ENCODE measurements around the gene C1QL1.

The C1QL1 gene

DNA sequence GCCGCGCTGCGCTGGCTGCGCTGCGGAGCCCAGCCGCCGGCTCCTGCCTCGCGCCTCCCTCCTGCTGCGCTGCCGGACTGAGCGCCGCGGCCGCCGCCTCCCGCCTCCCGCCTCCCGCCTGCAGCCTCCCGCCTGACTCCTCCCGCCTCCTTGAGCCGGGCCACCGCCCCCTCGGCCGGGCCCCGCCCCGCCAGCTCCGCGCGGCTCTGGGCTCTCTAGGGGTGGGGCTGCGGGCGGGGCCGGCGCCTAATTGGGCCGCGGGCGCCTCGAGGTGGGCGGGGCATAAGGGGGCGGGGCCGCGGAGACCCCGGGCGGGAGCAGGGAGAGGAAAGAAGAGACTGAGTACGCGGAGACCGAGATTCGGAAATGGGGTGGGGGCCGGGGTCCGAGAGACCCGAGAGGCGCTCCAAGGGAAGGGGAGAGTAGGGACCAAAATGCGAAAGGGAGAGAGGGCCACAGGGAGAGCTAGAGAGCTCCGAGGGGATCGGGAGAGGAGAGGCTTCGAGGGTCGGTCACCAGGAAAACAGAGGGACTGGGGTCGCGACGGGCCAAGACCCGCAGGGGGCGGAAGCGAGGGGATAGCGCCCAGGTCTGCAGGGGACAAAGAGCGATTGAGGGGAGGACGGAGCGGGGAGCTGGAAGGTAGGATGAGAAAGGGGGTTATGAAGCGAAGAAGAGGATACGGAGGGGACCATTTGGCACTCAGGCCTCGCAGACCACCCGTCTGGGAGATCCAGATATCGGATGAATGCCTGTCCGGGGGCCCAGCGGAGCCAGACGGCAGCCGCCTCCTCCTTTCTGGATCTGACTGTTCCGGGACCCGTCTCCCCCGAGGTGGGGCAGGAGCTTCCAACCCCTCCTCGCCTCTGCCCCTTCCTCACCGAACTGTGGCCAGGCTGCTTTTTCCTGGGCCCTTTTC lies at the start of gene C1QL1:
Gene C1QL1 (minus strand): TSS at position 79 of the 919 bp plus-strand sequence. CDS start 255 bp downstream, outside the sequence.
- DNase-seq: peak; percentile 94

DNA sequence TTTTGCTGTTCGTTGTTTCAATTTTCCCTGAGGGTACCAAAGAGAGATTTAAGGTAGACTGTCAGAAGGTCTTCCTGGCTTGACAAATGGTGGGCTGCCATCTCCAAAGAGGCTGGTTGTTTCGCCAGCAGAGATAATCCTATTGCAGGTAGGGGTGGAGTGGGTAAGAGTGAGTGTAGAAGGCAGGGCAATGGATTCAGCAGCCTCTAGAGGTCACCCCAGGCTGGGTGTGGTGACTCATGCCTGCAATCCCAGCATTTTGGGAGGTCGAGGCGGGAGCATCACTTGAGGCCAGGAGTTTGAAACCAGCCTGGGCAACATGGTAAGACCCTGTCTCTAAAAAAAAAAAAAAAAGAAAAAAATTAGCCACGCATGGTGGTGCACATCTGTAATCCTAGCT lies 48.7 kb upstream of the C1QL1 start:
- no peak for DNase-seq

DNA sequence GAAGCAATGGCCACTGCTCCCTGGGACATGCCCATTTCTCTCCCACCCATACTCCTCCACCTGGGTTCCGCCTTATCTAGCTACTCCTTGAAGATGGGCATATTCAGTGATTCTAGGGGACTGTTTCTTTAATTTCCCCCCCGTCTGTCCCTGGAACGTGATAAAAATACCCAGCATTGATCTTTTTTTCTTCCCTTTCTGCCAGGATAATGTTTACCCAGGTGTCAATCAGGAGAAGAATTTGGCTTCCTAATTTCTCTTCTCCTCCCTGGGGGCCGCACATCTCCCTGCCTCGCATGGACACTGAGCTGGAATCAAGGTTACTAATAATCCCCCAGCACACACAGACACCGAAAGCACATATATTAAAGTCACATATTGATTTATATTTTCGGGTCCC lies 48.1 kb upstream of the C1QL1 start:
- DNase-seq: no peak

DNA sequence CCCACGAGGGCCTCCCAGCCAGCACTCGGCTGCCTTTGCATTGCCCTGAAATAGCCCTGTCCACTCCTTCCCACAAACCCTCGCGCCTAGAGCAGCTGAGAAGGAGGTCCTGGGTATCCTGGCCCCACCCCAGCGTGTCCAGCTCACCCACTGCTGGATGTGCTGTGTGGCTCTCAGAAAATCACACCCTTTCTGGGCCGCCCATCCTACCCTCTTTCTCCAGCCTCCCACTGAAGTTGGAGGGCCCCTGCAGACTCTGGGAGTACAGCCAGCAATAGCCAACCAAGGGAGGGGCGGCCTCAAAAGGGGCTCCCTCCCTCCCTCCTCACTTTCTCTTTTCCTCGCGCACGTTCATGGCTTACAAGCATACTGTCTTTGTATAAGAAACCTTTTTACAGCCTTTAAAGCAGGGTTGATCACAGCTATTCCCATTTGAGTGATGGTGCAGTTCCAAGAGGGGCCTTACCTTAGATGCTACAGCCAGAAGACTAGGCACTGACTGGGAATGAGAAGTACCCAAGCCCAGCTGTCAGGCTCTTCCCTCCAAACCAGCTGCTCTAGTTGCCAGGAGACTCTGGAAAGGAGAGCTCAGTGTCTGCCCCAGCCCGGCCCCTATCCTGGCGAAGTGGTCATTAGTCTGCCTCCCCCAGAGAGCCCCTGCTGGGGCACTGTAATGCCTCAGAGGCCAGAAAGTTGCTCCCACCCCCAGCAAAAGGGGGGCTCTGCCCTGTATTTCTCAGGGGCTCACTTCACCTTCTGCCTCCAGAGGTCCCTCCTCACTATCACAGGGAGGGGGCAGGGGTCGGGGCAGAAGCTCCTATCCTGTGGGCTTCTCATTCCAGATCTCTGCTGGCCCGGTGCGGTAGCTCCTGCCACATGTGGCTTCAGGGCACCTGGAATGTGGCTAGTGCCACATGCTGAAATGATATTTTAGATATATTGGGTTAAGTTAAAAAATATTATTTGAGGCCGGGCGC lies 45.2 kb upstream of the C1QL1 start:
- DNase-seq: no peak

DNA sequence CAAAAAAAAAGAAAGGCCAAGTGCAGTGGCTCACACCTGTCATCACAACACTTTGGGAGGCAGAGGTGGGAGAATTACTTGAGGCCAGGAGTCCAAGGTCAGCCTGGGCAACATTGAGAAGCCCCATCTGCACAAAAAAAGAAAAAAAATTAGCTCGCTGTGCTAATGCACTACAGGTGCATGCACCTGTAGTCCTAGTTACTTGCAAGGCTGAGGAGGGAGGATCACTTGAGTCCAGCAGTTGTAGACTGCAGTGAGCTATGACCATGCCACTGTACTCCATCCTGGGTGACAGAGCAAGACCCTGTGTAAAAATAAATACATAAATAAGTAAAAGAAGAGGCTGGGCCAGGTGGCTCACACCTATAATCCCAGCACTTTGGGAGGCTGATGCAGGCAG lies 43.7 kb upstream of the C1QL1 start:
- no peak for DNase-seq

DNA sequence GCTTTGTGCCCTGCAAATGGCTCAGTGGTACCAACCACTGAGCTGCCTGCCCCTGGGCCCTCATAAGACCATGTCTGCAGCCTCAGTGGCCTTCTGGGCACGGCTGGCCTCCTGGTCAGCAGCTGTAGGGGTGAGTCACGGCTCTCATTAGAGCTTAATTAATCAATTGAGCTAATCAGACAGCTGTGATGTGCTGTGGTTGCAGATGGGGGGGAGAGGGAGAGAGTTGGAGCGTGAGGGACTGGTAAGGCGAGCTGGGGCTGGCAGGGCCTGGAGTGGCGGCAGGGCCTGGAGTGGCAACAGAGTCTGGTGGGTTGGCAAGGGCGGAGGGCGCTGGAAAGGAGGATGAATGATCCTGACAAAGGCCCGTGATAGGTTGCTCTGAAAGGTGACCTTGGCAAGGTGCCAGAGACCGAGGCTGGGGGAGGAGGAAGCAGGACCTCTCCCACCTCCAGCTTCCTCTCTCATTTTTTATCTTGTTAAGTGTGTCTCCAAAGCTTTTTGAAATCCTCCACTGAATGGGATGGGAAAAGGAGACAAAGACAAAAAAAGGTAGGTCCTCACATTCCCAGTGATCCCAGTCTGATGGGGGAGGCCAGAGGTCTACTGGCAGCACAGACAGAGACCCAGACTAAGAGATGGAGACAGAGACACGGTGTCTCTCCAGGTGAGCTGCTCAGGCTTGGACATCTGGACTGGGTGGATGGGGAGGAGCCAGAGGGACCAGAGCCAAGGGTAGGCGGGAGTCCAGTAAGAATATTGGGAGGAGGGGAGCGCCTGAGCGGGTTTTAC lies 41.8 kb upstream of the C1QL1 start:
- DNase-seq: no peak

DNA sequence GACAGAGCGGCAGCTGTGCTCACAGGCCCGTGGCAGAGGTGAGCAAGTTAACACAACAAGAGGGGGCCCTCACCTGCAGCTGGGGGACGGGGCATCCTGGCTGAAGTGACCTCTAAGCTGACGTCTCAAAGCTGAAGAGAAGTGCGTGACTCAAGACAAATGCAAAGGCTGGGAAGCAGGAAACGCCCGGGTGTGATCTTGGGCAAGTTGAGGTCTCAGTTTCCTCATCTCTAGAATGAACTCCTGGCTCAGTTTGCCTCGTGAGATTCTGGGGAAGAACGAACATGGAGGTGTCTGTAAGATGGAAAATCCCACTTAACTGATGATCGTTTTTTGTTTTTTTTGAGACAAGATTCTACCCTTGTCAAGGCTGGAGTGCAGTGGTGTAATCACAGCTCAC lies 40.1 kb upstream of the C1QL1 start:
- no peak for DNase-seq

DNA sequence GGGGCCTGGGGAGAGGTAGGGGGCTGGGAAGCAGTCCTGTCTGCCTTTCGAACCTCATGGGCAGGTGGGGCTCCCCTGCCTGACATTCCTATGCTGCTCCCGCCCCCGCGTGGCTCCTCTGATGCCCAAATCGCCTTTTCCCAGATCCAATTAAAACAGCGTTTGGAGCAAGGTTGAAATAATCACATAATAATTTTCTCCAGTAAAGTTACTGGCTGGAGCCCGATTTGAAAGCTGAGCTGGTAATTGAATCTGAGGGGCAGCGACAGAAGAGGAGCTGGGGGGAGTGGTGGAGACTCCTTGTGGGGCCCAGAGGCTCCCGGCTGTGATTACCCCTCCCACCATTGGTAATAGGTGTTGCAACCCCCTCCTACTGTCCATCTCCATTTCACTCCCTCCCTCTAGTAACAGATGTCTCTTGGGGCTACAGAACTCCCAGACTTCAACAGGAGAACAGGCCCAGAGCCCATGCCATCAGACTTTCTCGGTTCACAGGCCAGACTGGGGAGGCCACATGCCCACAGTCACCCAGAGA lies 38.9 kb upstream of the C1QL1 start:
- no peak for DNase-seq

DNA sequence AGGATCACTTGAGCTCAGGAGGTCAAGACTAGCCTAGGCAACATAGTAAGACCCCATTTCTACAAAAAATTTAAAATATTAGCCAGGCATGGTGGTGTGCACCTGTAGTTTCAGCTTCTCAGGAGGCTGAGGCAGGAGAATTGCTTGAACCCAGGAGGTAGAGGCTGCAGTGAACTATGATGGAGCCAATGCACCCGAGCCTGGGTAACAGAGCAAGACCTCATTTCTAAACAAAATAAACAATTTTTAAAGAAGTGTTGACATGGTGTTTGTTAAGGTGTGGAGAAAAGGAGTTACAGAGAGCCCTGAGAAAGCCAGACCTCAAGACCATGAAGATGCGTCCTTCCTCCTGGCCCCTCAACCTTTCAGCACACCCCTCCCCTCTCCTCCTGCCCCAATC lies 37.6 kb upstream of the C1QL1 start:
- DNase-seq: no peak

DNA sequence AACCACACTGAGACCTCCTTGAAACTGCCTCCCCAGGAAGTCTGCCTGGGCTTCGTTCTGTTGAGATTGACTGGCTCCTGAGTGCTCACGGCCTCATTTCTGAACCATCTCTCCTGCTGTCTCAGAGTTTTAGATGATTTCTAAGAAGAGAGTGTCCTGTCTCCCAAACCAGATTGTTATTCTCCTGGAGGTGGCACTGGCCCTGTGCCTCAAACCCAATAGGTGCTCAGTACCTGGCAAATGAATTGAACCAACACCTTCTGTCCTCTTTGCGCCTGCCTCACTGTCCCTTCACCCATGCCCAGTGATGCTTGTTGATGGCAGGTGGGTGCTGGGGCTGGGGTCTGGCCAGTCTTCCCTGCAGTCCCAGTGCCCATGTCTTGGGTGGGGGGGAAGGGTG lies 36.3 kb upstream of the C1QL1 start:
- no peak for DNase-seq

DNA sequence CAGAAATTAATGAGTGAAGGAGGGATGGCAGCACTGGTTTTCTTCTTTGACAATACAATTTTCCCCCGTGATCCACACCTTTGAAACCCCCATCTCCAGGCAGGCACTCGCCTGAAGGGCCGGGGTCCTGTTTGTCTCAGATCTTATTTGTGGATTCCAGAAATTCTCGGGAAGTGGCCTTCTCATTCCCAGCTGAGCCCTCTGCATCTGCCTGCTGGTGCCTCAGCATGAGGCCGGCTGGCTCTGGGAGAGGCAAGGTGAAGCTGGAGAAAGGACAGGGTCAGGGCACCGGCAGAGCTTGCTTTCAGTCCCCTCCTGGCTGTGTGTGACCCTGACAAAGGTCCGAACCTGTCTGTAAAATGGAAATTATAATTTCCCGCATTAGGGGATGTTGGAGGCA lies 35.8 kb upstream of the C1QL1 start:
- no peak for DNase-seq

DNA sequence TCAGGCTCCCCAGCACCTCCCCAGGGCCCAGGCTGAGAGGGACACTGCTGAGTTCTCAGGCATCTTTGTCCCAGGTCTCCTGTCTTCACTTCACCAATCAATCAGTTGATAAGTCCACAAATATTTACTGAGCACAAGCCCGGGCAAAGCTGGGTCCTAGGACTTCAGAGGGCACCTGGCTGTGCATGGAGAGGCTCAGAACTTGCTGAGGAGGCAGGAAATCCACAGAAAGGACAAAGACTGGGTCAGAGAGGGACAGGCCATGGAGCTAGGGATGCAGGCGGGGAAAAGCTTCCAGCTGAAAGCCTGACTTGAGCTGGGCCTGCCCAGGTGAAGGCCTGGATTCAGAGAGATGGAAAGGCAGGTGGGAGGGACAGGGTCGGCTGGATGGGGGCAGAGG lies 33.2 kb upstream of the C1QL1 start:
- DNase-seq: no peak

DNA sequence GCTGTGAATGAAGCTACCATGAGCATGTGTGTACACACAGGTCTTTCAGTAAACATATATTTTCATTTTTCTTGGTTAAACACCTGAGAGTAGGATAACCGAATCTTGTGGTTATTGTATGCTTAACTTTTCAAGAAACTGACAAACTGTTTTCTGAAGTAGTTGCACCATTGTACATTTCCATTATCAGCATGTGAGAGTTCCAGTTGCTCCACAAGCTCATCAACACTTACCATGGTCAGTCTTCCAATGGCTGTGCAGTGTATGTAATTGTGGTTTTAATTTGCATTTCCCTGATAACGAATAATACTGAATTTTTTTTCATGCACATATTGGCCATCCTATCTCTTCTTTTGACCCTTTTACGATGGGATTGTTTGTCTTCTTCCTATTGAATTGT lies 31.3 kb upstream of the C1QL1 start:
- DNase-seq: no peak

DNA sequence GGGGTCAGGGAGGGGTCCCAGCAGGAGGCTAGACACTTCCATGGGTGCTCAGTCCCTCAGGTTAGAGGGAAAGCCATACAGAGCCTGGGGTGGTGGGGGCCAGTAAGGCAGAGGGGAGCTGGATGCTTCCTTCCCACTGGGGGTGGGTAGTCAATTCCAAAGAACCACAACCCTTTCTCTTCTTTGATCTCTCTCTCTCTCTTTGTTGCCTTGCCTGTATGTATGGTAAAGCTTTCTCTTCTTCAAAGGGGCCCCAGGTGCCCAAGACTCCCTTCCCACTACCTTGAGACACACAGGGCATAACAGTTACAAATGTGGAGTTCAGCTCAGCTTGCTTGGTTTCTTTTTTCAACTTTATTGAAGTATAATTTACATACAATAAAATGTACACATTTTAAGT lies 30.5 kb upstream of the C1QL1 start:
- DNase-seq: no peak

DNA sequence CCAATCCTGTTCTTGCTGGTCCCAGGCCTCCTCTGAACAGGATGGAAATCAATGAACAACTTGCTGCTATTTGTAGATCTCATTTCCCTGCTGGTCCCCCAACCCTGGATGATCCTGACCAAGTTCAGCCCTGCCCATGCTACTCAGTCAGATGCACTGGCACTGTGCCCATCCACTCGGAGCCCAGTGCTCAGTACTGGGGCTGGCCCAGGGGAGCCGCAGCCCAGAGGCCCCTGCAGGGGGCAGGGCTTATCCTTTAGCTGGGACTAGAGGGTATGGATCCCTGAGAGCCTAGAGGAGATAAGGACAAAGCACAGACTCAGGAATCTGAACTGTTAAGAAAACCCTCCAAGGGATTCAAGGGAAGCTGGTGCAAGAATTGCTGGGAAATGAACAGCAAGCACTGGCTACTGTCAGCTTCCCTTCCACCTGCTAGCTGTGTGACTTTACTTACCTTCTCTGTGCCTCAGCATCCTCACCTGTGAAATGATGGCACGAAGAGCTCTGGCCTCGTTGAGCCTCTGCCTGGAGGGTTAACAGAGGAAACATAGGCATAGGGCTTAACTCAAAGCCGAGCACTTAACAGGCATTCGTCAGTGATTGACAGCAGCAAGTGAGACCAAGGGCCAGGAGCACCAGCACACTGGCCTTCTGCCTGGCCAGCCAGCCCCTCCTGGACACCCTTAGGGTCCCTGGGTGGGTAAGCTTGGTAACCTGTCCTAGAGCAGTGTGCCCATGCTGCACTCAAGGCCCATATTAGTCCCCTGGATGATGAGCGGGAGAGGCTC lies 29.8 kb upstream of the C1QL1 start:
- peak; percentile 30 for DNase-seq

DNA sequence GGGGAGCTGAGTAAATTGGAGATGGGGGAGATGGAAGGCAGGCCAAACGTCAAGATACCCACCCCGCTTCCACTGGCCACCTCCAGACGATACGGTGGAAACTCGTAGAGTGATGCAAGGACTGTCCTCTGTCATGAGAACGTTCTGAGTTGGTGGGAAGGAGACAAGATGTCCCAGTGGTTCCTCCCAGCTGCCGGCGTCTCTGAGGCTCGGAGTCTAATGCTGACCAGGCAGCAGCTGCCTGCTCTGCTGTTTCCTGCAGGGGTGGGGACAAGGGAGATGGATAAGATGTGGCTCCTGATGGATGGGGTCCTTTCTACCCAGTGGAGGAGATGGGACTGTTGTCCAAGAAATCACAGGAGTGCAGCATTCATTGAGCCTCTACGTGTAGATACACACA lies 28.2 kb upstream of the C1QL1 start:
- DNase-seq: no peak

DNA sequence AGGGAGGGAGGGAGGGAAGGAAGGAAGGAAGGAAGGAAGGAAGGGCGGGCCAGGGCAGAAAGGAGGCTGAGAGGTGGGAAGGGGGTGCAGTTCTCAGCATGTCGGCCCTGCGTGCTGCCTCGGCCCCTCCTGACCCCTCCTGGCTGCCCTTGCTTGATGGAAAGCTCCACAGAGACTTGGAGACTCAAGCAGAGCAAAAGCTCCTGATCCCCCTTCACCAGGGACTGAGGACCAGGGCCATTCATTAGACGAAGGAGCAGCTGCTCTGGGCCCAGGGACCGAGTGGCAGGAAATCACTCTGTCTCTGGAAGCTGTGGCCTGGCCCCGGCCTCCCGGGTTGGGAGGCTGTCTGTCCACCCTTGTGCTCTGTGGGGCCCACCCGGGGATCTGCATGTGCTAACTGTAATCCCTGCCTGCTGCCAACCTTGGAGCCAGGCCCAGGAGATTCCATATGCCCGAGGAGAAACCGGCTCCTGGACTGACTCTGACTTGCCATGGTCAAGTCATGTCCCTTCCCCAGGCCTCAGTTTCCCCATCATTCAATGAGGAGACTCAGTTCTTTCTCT lies 27.4 kb upstream of the C1QL1 start:
- no peak for DNase-seq

DNA sequence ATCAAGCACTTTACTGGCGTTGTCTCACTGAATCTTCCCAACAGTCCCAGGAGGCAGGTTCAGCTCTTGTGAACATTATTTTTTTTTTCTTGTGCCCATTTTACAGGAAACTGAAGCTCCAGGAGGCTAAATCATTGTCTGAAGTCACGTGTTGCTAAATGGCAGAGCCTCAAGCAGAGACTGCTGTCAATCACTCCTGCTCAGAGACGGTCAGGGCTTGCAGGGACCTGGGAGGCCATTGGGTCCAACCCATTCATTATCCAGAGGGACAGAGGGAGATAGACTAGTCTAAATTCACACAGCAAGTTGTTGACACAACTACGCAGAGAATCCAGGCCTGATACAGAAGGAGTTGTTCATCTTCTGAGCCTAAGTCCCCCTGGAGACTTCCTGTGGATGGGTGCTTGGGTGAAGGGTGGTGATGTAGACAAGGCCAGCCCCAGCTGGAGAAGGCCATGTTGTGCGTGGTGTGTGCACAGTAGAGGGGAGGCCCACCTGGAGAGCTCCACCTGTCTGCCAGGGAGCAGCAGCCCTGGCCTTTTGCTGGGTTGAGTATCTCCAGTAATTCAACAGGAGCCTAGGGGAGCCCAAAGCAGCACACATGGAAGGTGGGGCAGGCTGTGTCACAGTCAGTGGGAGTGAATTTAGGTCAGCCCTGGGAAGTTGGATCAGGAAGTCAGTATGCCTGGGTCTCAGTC lies 24.3 kb upstream of the C1QL1 start:
- no peak for DNase-seq

DNA sequence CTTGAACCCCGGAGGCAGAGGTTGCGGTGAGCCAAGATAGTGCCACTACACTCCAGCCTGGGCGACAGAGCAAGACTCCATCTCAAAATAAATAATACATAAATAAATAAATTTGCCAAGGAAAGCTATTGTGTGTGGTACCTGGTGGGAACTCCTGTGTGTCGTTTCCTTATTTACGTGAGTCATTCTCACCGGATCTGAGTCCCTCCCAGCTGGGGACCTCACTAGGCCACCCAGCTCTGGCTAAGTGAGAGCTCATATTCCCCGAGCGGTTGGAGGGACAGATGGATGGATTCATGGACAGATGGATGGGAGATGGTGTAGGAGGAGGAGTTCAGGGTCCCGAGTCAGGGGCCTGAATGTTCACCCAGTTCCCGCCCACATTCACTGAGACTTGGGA lies 22.9 kb upstream of the C1QL1 start:
- no peak for DNase-seq

DNA sequence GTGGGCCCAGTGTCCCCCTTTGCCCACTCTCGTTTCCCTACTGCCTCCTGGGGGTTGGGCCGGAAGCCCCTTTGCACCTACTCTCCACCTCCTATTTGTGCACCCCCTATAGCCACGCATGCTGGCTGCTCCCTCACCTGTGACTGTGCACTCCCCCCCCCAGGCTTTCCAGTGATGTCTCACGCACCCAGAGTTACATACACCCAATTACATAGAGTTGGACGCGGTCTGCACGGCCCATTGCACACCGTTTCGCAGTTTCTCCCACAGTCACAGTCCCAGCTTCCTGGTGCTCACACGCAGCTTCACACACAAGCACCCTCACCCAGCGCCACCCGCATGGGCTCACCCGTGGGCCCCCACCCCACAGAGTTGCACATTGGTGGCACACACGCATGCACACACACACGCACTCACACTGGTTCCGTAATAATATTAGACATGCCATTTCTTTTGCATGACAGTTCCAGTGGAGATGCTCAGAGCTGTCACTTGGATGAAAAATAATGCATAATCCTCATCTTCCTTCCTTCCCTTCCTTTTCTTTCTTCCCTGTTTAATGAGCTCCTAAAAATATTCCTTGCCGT lies 21.5 kb upstream of the C1QL1 start:
- DNase-seq: no peak
